CD4-positive, alpha-beta T cell treated with Interleukin-4 for 1 hour (primary cell): ENCODE measurements around the gene BCL11A.

Experiments
- DNase-seq, 2 donors: peaks; one replicate each; pipeline ENCODE4 v3.0.0-alpha.2; 2020 to 2022

The BCL11A gene

GRCh38 chr2:60544062-60544461, 9.4 kb downstream of the BCL11A start:
- DNase-seq, result no peak

- DNase-seq, result no peak
These were observed 12.3 kb downstream of the BCL11A start for GRCh38 chr2:60541056-60541651.

GRCh38 chr2:60540074-60540473, 13.4 kb downstream of the BCL11A start:
- no peak for DNase-seq

- DNase-seq, result no peak
These were observed 14.3 kb downstream of the BCL11A start for GRCh38 chr2:60539140-60539539.

GRCh38 chr2:60538101-60538500, 15.4 kb downstream of the BCL11A start:
- DNase-seq, result no peak

- no peak for DNase-seq
These were observed 16.7 kb downstream of the BCL11A start for GRCh38 chr2:60536746-60537145.

GRCh38 chr2:60535685-60536312, 17.7 kb downstream of the BCL11A start:
- no peak for DNase-seq

- DNase-seq, result no peak
These were observed 18.4 kb downstream of the BCL11A start for GRCh38 chr2:60534892-60535684.

- no peak for DNase-seq
These were observed 19.3 kb downstream of the BCL11A start for GRCh38 chr2:60534052-60534685.

GRCh38 chr2:60533101-60534051, 20.1 kb downstream of the BCL11A start:
- no peak for DNase-seq

GRCh38 chr2:60532421-60532820, 21.0 kb downstream of the BCL11A start:
- no peak for DNase-seq

- DNase-seq, result no peak
These were observed 21.7 kb downstream of the BCL11A start for GRCh38 chr2:60531701-60532133.

GRCh38 chr2:60530660-60531281, 22.7 kb downstream of the BCL11A start:
- no peak for DNase-seq

- no peak for DNase-seq
These were observed 23.4 kb downstream of the BCL11A start for GRCh38 chr2:60529785-60530627.

- DNase-seq, result no peak
These were observed 24.2 kb downstream of the BCL11A start for GRCh38 chr2:60529136-60529784.

- DNase-seq, result no peak
These were observed 25.0 kb downstream of the BCL11A start for GRCh38 chr2:60528281-60529020.

GRCh38 chr2:60527762-60528161, 25.7 kb downstream of the BCL11A start:
- no peak for DNase-seq

- no peak for DNase-seq
These were observed 26.8 kb downstream of the BCL11A start for GRCh38 chr2:60526623-60527022.

GRCh38 chr2:60525899-60526298, 27.6 kb downstream of the BCL11A start:
- no peak for DNase-seq

- no peak for DNase-seq
These were observed 28.6 kb downstream of the BCL11A start for GRCh38 chr2:60524874-60525273.
